GM19240 (cell line): Measurements from ENCODE around the gene KCNN4.

ENCODE experiments used
- DNase-seq: peaks from one replicate; pipeline ENCODE4 v3.0.0; 2011; ENCODE audit warnings: low spot score; ENCODE audit not compliant: insufficient read length

KCNN4 gene

GRCh38 chr19:43799502-43800142 is 18.8 kb upstream of the KCNN4 start:
- DNase-seq = no peak

- no peak for DNase-seq
These were observed 18.0 kb upstream of the KCNN4 start for GRCh38 chr19:43798546-43799409.

GRCh38 chr19:43798026-43798545 is 17.3 kb upstream of the KCNN4 start:
- no peak for DNase-seq

- no peak for DNase-seq
These were observed 16.8 kb upstream of the KCNN4 start for GRCh38 chr19:43797556-43797955.

- DNase-seq = no peak
These were observed 16.3 kb upstream of the KCNN4 start for GRCh38 chr19:43797118-43797517.

GRCh38 chr19:43790587-43790986 is 9.8 kb upstream of the KCNN4 start:
- DNase-seq = no peak

GRCh38 chr19:43789029-43789428 is 8.3 kb upstream of the KCNN4 start:
- no peak for DNase-seq

- no peak for DNase-seq
These were observed 5.9 kb upstream of the KCNN4 start for GRCh38 chr19:43786665-43787064.

GRCh38 chr19:43784981-43785808 is 4.4 kb upstream of the KCNN4 start:
- no peak for DNase-seq

- no peak for DNase-seq
These were observed 3.6 kb upstream of the KCNN4 start for GRCh38 chr19:43784241-43784980.

GRCh38 chr19:43783636-43784035 is 2.9 kb upstream of the KCNN4 start:
- no peak for DNase-seq

GRCh38 chr19:43782689-43783231 is 2.0 kb upstream of the KCNN4 start:
- no peak for DNase-seq

GRCh38 chr19:43782311-43782660 is 1.5 kb upstream of the KCNN4 start:
- DNase-seq = no peak

- DNase-seq = no peak
These were observed 997 bp upstream of the KCNN4 start for GRCh38 chr19:43781630-43782310.

GRCh38 chr19:43779820-43780219 is 953 bp downstream of the KCNN4 start:
- DNase-seq = no peak

GRCh38 chr19:43779147-43779819 is 1.5 kb downstream of the KCNN4 start:
- DNase-seq = no peak

- no peak for DNase-seq
These were observed 2.1 kb downstream of the KCNN4 start for GRCh38 chr19:43778651-43779050.

- DNase-seq = no peak
These were observed 3.5 kb downstream of the KCNN4 start for GRCh38 chr19:43777163-43777695.

- DNase-seq = no peak
These were observed 4.5 kb downstream of the KCNN4 start for GRCh38 chr19:43776286-43776685.
